ENCODE results near the gene RAP1A. TPM values are rescaled to one million over a fixed set of nuclear protein-coding genes. Genes with fewer than 3 reads are reported as not detected.
A peak's percentile ranks its signal among the peaks of the same experiment; 100 is the strongest.

Gene RAP1A
- total and polyA plus RNA-seq, 12 donors: 64.2 to 120 (median 99.7) TPM

- Histone ChIP-seq H3K9me3 (no peaks in the 10 kb centered on the region), H3K36me3 (no peaks in the 10 kb centered on the region), H3K27me3 (no peaks in the 10 kb centered on the region), H3K27ac (no peak overlapping the region), H3K4me3 (no peak overlapping the region), H3K4me1 (peaks cover 5 to 30% (median 24%) of the 10 kb centered on the region in 9 donors)
- intact Hi-C loops (cut with DNase I): no loop called here
- DNase-seq (no peak), ATAC-seq (no peak)
- TF ChIP-seq, protein P1, sequence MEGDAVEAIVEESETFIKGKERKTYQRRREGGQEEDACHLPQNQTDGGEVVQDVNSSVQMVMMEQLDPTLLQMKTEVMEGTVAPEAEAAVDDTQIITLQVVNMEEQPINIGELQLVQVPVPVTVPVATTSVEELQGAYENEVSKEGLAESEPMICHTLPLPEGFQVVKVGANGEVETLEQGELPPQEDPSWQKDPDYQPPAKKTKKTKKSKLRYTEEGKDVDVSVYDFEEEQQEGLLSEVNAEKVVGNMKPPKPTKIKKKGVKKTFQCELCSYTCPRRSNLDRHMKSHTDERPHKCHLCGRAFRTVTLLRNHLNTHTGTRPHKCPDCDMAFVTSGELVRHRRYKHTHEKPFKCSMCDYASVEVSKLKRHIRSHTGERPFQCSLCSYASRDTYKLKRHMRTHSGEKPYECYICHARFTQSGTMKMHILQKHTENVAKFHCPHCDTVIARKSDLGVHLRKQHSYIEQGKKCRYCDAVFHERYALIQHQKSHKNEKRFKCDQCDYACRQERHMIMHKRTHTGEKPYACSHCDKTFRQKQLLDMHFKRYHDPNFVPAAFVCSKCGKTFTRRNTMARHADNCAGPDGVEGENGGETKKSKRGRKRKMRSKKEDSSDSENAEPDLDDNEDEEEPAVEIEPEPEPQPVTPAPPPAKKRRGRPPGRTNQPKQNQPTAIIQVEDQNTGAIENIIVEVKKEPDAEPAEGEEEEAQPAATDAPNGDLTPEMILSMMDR (IDR thresholded peaks at IDR 0.05): no peak
- WGBS, 2 donors: 75 to 86% methylated on average over 4 of the region's 4 CpGs
Measured at GRCh38 chr1:111587509-111588174, 31.9 kb upstream of the RAP1A start.

- peak in 2 of 8 donors; percentile 0 for ATAC-seq
- H3K4me3 ChIP-seq: no peak overlapping the region
- intact Hi-C loops (cut with DNase I): loop anchor here in 6 of 10 donors (2.0 to 5.0 kb wide), 7 partner anchors 27 to 85 kb away; partner anchors contain the start of gene RAP1A (in 2 of the 6)
Measured at GRCh38 chr1:111591937-111592336, 27.7 kb upstream of the RAP1A start.

GRCh38 chr1:111592389-111593361 is 26.9 kb upstream of the RAP1A start:
- H3K4me1 ChIP-seq: peaks cover 15 to 56% (median 48%) of the 10 kb centered on the region in 9 donors
- intact Hi-C loops (cut with DNase I): loop anchor here in 6 of 10 donors (2.0 to 5.0 kb wide), 7 partner anchors 26 to 86 kb away; partner anchors contain the start of gene RAP1A (in 2 of the 6)
- no peaks in the 10 kb centered on the region for H3K36me3 ChIP-seq
- DNase-seq (peak; percentile 85 to 91), ATAC-seq (peak; percentile 86 to 98 (median 94))
- peak overlapping the region; percentile 58 to 90 (median 88) for H3K27ac ChIP-seq
- no peaks in the 10 kb centered on the region for H3K9me3 ChIP-seq
- no peaks in the 10 kb centered on the region for H3K27me3 ChIP-seq
- peak overlapping the region in 5 of 10 donors; percentile 0 to 27 (median 11) for H3K4me3 ChIP-seq
- TF ChIP-seq, protein P1 (IDR thresholded peaks at IDR 0.05): no peak
- 4 to 7% methylated on average over 11 of the region's 11 CpGs for WGBS, 2 donors

More at GRCh38 chr1:111591937-111592336, 27.7 kb upstream of the RAP1A start:
- H3K9me3 ChIP-seq: no peaks in the 10 kb centered on the region
- H3K36me3 ChIP-seq: no peaks in the 10 kb centered on the region
- H3K27ac ChIP-seq: peak overlapping the region; percentile 58 to 90 (median 88)
- WGBS, 2 donors: 37 to 43% methylated on average over 6 of the region's 6 CpGs
- TF ChIP-seq, protein P1 (IDR thresholded peaks at IDR 0.05): no peak
- DNase-seq: no peak
- no peaks in the 10 kb centered on the region for H3K27me3 ChIP-seq
- H3K4me1 ChIP-seq: peaks cover 15 to 53% (median 48%) of the 10 kb centered on the region in 9 donors
